ENCODE measurements around the gene SLC25A26. TPM values are rescaled to one million over a fixed set of nuclear protein-coding genes. Genes with fewer than 3 reads are reported as not detected.

SLC25A26 gene
- total RNA-seq, 4 donors from 2014 or later: 21.5 to 28.6 (median 26.9) TPM

DNA sequence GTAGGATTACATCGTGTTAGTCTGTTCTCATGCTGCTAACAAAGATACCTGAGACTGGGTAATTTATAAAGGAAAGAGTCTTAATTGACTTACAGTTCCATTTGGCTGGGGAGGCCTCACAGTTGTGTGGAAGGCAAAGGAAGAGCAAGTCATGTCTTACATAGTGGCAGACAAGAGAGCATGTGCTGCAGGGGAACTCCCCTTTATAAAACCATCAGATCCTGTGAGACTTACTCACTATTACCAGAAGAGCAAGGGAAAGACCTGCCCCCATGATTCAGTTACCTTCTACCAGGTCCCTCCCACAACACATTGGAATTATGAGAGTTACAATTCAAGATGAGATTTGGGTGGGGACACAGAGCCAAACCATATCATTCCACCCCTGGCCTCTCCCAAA is 3.4 kb downstream of the SLC25A26 start:
- no peak for TF ChIP-seq CTCF (IDR thresholded peaks at IDR 0.05; ENCODE audit: low read depth)

- no peak for TF ChIP-seq CTCF (IDR thresholded peaks at IDR 0.05; ENCODE audit: low read depth)
Measured at GRCh38 chr3:66227051-66227450, 6.2 kb downstream of the SLC25A26 start.

DNA sequence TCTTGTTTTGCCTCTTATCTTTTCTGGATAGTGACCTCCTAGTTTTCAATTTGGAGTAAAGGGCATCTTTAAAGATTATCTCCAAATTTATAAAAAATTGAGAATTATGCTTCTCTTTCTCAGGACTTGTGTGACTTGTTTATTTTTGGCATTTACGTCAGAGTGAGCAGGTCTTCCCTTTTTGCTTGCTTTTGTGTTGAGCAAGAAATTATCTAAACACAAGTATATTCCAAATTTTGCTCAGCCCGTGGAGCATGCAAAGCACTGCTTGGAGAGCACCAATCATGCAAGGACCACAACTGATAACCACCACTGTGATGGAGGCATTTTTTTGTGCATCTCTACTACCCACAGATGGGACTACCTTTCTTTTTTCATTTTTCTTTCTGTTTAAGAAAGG is 7.1 kb downstream of the SLC25A26 start:
- TF ChIP-seq CTCF (IDR thresholded peaks at IDR 0.05; ENCODE audit: low read depth): no peak

- no peak for TF ChIP-seq CTCF (IDR thresholded peaks at IDR 0.05; ENCODE audit: low read depth)
Measured at GRCh38 chr3:66228707-66229106, 7.9 kb downstream of the SLC25A26 start.

GRCh38 chr3:66229931-66230330 is 9.1 kb downstream of the SLC25A26 start:
- TF ChIP-seq CTCF (IDR thresholded peaks at IDR 0.05; ENCODE audit: low read depth): no peak

DNA sequence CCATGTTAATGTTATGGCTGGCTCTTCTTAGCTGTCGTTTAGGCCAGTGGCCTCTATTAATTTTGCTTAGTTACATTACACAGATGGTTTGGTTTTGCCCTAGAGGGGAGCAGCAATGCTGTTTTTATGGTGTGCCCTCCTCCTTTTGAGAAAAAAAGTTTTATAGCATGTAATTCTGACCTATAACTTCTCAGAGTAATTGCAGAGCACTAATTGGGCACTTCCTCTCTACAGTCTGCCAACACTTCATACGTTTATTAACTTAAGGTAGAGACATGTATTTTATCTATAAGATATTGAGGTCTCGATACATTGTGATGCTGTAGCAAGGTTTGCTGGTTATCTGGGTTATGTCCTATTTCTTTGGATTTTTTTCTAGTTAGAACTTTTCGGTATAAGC is 12.2 kb downstream of the SLC25A26 start:
- no peak for TF ChIP-seq CTCF (IDR thresholded peaks at IDR 0.05; ENCODE audit: low read depth)

- TF ChIP-seq CTCF (IDR thresholded peaks at IDR 0.05; ENCODE audit: low read depth): no peak
Measured at GRCh38 chr3:66236281-66236680, 15.5 kb downstream of the SLC25A26 start.
